ENCODE data around the gene MRPS25.

DNA sequence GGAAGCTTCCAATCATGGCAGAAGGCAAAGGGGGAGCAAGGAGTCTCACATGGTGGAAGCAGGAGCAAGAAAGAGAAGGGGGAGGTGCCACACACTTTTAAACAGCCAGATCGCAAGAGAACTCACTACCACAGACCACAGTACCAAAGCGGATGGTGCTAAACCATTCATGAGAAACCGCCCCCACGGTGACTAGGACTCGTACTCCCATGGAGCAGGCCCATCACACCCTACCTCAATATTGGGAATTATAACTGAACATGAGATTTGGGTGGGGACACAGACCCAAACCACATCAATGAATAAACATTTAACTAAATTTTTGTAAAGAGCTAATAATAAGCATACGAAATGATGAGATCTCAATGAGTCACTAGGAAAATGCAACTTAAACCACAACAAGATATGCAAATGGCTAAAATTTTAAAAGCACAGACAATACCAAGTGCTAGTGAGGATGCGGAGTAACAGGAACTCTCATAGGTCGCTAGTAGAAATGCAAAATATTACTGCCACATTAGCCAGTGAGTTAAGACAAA is 10.0 kb downstream of the MRPS25 start:
- TF ChIP-seq, protein P1, sequence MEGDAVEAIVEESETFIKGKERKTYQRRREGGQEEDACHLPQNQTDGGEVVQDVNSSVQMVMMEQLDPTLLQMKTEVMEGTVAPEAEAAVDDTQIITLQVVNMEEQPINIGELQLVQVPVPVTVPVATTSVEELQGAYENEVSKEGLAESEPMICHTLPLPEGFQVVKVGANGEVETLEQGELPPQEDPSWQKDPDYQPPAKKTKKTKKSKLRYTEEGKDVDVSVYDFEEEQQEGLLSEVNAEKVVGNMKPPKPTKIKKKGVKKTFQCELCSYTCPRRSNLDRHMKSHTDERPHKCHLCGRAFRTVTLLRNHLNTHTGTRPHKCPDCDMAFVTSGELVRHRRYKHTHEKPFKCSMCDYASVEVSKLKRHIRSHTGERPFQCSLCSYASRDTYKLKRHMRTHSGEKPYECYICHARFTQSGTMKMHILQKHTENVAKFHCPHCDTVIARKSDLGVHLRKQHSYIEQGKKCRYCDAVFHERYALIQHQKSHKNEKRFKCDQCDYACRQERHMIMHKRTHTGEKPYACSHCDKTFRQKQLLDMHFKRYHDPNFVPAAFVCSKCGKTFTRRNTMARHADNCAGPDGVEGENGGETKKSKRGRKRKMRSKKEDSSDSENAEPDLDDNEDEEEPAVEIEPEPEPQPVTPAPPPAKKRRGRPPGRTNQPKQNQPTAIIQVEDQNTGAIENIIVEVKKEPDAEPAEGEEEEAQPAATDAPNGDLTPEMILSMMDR (IDR thresholded peaks at IDR 0.05; ENCODE audit: poor library complexity): no peak
- no peak for TF ChIP-seq EZH2 (IDR thresholded peaks at IDR 0.05; ENCODE audit: borderline replicate concordance)
